Activated B cell treated with CpG ODN at 0.5 μM for 24 hours (primary cell): ENCODE measurements around the gene RBMS1. TPM values are rescaled to one million over a fixed set of nuclear protein-coding genes. Genes with fewer than 3 reads are reported as not detected.
A peak's percentile ranks its signal among the peaks of the same experiment; 100 is the strongest.
"Not testable (repeated sequence)": the region's sequence is repeated elsewhere in the genome, so short reads cannot be mapped to it uniquely, and the experiment has no call there.

Experiments
- ATAC-seq: fragments of 200-7000 bp; cut with Tn5 transposase; one replicate; pipeline ENCODE4 v1.10.0; 2021; ENCODE audit warnings: low read depth, mild to moderate bottlenecking, moderate library complexity
- CTCF ChIA-PET: fragments of 350-600 bp; sonication (Branson Sonifier 250); formaldehyde crosslinking; loops from one replicate; lab custom pipeline; 2021; ENCODE audit warnings: antibody characterized with exemption; lab: Charles Lee
- POLR2A ChIA-PET: fragments of 350-600 bp; sonication (Branson Sonifier 250); formaldehyde crosslinking; loops from one replicate; lab custom pipeline; 2021; ENCODE audit warnings: antibody characterized with exemption; lab: Charles Lee
- DNase-seq: peaks from one replicate; pipeline ENCODE4 v3.0.0; 2022
- H3K27ac Mint-ChIP-seq: one replicate; pipeline ENCODE4 v1.8.0; 2020; ENCODE audit warnings: mixed read lengths
- H3K27me3 Mint-ChIP-seq: one replicate; pipeline ENCODE4 v1.8.0; 2021; ENCODE audit warnings: mixed read lengths
- H3K36me3 Mint-ChIP-seq: one replicate; pipeline ENCODE4 v1.8.0; 2021; ENCODE audit warnings: low read depth, mixed read lengths
- H3K4me1 Mint-ChIP-seq: one replicate; pipeline ENCODE4 v1.8.0; 2021; ENCODE audit warnings: mixed read lengths
- H3K4me3 Mint-ChIP-seq: one replicate; pipeline ENCODE4 v1.8.0; 2020; ENCODE audit warnings: mild to moderate bottlenecking, mixed read lengths
- H3K9me3 Mint-ChIP-seq: one replicate; pipeline ENCODE4 v1.8.0; 2020; ENCODE audit warnings: mixed read lengths
- CTCF ChIP-seq: fragments of 200-600 bp; IDR thresholded peaks from one replicate; pipeline ENCODE4 v1.8.0; 2022; ENCODE audit warnings: antibody characterized with exemption, mild to moderate bottlenecking
- intact Hi-C: fragments of 100-400 bp; cut with micrococcal nuclease; formaldehyde crosslinking; loops from one replicate; pipeline ENCODE4 v1.15.1; 2024
- total RNA-seq: library from RNA; stranded (reverse); gene quantifications from 2 replicates; pipeline ENCODE4 v1.2.3, GENCODE V29; 2022

RBMS1 gene
- total RNA-seq, 1 donor from 2014 or later: 30.9 TPM

- peaks cover 6% of the 10 kb centered on the region for H3K36me3 Mint-ChIP-seq
- peaks cover 73% of the 10 kb centered on the region for H3K4me1 Mint-ChIP-seq
- no peak for TF ChIP-seq CTCF
- DNase-seq (no peak), ATAC-seq (no peak)
- no peaks in the 10 kb centered on the region for H3K27me3 Mint-ChIP-seq
- H3K4me3 Mint-ChIP-seq: no peak overlapping the region
- intact Hi-C loops: loop anchor here (2.0 kb wide), 1 partner anchor 17 kb away; no protein-coding TSS in a partner anchor
- POLR2A ChIA-PET: no interaction called here
- no peak overlapping the region for H3K27ac Mint-ChIP-seq
- CTCF ChIA-PET: interaction anchor here (1.0 kb wide), 1 partner anchor 18 kb away, joined by 3 read pairs; no protein-coding TSS in a partner anchor
- H3K9me3 Mint-ChIP-seq: no peaks in the 10 kb centered on the region
Observed at GRCh38 chr2:160371251-160372009, 122.2 kb downstream of the RBMS1 start.

GRCh38 chr2:160368988-160369930, 124.3 kb downstream of the RBMS1 start:
- H3K4me3 Mint-ChIP-seq: no peak overlapping the region
- no peak for TF ChIP-seq CTCF
- peaks cover 22% of the 10 kb centered on the region for H3K36me3 Mint-ChIP-seq
- no peak for DNase-seq
- no peak overlapping the region for H3K27ac Mint-ChIP-seq
- peaks cover 53% of the 10 kb centered on the region for H3K4me1 Mint-ChIP-seq
- intact Hi-C loops: loop anchor here (1.0 kb wide), 1 partner anchor 9 kb away; no protein-coding TSS in a partner anchor
- no peaks in the 10 kb centered on the region for H3K27me3 Mint-ChIP-seq
- ChIA-PET POLR2A (no interaction called here), CTCF (interaction anchor here (1.2 kb wide), 1 partner anchor 45 kb away, joined by 3 read pairs; no protein-coding TSS in a partner anchor)
- no peak for ATAC-seq
- no peaks in the 10 kb centered on the region for H3K9me3 Mint-ChIP-seq

GRCh38 chr2:160367887-160368286, 125.7 kb downstream of the RBMS1 start:
- Mint-ChIP-seq H3K27me3 (no peaks in the 10 kb centered on the region), H3K4me3 (peak overlapping the region; percentile 6), H3K9me3 (no peaks in the 10 kb centered on the region), H3K4me1 (peaks cover 40% of the 10 kb centered on the region), H3K36me3 (peaks cover 35% of the 10 kb centered on the region), H3K27ac (no peak overlapping the region)
- ATAC-seq (peak; percentile 71), DNase-seq (no peak)
- intact Hi-C loops: loop anchor here (1.0 kb wide), 1 partner anchor 10 kb away; no protein-coding TSS in a partner anchor
- CTCF ChIA-PET: interaction anchor here (1.2 kb wide), 1 partner anchor 44 kb away, joined by 3 read pairs; no protein-coding TSS in a partner anchor
- TF ChIP-seq CTCF: no peak
- POLR2A ChIA-PET: interaction anchor here (1.4 kb wide), 1 partner anchor 39 kb away, joined by 3 read pairs; no protein-coding TSS in a partner anchor

GRCh38 chr2:160367139-160367538, 126.5 kb downstream of the RBMS1 start:
- ATAC-seq: peak; percentile 37
- not testable (repeated sequence) for H3K27ac Mint-ChIP-seq

GRCh38 chr2:160366474-160366873, 127.1 kb downstream of the RBMS1 start:
- intact Hi-C loops: no loop called here

More at GRCh38 chr2:160367139-160367538, 126.5 kb downstream of the RBMS1 start:
- DNase-seq, intact Hi-C loops, H3K9me3 Mint-ChIP-seq, H3K27me3 Mint-ChIP-seq, H3K4me3 Mint-ChIP-seq, CTCF ChIA-PET: not testable (repeated sequence)
- Mint-ChIP-seq H3K4me1 (peaks cover 33% of the 10 kb centered on the region), H3K36me3 (peaks cover 38% of the 10 kb centered on the region)
- POLR2A ChIA-PET: interaction anchor here (1.4 kb wide), 1 partner anchor 40 kb away, joined by 3 read pairs; no protein-coding TSS in a partner anchor

More at GRCh38 chr2:160366474-160366873, 127.1 kb downstream of the RBMS1 start:
- H3K9me3 Mint-ChIP-seq: no peaks in the 10 kb centered on the region
- TF ChIP-seq CTCF: no peak
- no peaks in the 10 kb centered on the region for H3K27me3 Mint-ChIP-seq
- no peak for ATAC-seq
- no peak overlapping the region for H3K27ac Mint-ChIP-seq
- CTCF ChIA-PET: no interaction called here
- DNase-seq: no peak
- POLR2A ChIA-PET: no interaction called here
- peaks cover 38% of the 10 kb centered on the region for H3K36me3 Mint-ChIP-seq
- no peak overlapping the region for H3K4me3 Mint-ChIP-seq
- H3K4me1 Mint-ChIP-seq: peaks cover 27% of the 10 kb centered on the region
